ENCODE data around the gene ALKBH5. TPM values are rescaled to one million over a fixed set of nuclear protein-coding genes. Genes with fewer than 3 reads are reported as not detected.

Gene ALKBH5
- total RNA-seq, 1 experiment from 2014 or later: 94.5 TPM

DNA sequence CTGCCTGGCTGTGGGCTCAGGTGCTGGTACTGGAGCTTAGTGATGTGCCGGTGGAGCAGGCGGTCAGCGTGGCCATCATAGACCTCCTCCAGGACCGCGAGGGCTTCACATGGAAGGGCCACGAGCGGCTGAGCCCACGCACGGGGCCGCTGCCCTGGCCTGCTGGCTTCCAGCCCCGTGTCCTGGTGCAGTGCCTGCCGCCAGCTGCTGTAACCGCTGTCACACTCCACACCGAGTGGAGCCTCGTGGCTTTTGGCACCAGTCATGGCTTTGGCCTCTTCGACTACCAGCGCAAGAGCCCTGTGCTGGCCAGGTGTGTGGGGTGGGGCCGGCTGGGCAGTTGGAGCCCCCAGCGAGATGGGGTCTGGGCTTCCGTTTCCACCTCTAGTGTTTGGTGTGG lies 53.8 kb downstream of the ALKBH5 start:
- ATAC-seq (no peak), DNase-seq (ENCODE audit: low read depth, low spot score) (no peak)
- CTCF ChIA-PET: no interaction called here
- intact Hi-C loops (cut with micrococcal nuclease; ENCODE audit: unreplicated experiment) (no loop called here), in situ Hi-C loops (cut with HindIII; ENCODE audit: low pct_unique_long_range_greater_than_20kb, low sequenced_read_pairs) (no loop called here)
- no peaks in the 10 kb centered on the region for H3K4me1 ChIP-seq (ENCODE audit: control insufficient read depth, insufficient read depth, low read length)
- no peak overlapping the region for H3K27ac ChIP-seq (ENCODE audit: low read length)
- H3K9me3 ChIP-seq (ENCODE audit: control insufficient read depth, insufficient read depth, low read depth, low read length): no peaks in the 10 kb centered on the region
- BruUV-seq (replicated peaks): no TSS peak
- H3K27me3 ChIP-seq (ENCODE audit: control insufficient read depth, insufficient read depth, low read length): no peaks in the 10 kb centered on the region
- POLR2A ChIA-PET: no interaction called here
- H3K36me3 ChIP-seq (ENCODE audit: control insufficient read depth, insufficient read depth, low read length): no peaks in the 10 kb centered on the region
- no peak overlapping the region for H3K4me3 ChIP-seq (ENCODE audit: low read depth in 2 of 2, low read length in 2 of 2)
- TF ChIP-seq, protein P1, sequence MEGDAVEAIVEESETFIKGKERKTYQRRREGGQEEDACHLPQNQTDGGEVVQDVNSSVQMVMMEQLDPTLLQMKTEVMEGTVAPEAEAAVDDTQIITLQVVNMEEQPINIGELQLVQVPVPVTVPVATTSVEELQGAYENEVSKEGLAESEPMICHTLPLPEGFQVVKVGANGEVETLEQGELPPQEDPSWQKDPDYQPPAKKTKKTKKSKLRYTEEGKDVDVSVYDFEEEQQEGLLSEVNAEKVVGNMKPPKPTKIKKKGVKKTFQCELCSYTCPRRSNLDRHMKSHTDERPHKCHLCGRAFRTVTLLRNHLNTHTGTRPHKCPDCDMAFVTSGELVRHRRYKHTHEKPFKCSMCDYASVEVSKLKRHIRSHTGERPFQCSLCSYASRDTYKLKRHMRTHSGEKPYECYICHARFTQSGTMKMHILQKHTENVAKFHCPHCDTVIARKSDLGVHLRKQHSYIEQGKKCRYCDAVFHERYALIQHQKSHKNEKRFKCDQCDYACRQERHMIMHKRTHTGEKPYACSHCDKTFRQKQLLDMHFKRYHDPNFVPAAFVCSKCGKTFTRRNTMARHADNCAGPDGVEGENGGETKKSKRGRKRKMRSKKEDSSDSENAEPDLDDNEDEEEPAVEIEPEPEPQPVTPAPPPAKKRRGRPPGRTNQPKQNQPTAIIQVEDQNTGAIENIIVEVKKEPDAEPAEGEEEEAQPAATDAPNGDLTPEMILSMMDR (IDR thresholded peaks at IDR 0.05): no peak
- TF ChIP-seq TCF7L2 (IDR thresholded peaks at IDR 0.05; ENCODE audit: low read depth, low read length): no peak
- no peak for TF ChIP-seq SIN3A (IDR thresholded peaks at IDR 0.05; ENCODE audit: borderline replicate concordance, insufficient read depth, low read depth, low read length)
- TF ChIP-seq, protein P2, sequence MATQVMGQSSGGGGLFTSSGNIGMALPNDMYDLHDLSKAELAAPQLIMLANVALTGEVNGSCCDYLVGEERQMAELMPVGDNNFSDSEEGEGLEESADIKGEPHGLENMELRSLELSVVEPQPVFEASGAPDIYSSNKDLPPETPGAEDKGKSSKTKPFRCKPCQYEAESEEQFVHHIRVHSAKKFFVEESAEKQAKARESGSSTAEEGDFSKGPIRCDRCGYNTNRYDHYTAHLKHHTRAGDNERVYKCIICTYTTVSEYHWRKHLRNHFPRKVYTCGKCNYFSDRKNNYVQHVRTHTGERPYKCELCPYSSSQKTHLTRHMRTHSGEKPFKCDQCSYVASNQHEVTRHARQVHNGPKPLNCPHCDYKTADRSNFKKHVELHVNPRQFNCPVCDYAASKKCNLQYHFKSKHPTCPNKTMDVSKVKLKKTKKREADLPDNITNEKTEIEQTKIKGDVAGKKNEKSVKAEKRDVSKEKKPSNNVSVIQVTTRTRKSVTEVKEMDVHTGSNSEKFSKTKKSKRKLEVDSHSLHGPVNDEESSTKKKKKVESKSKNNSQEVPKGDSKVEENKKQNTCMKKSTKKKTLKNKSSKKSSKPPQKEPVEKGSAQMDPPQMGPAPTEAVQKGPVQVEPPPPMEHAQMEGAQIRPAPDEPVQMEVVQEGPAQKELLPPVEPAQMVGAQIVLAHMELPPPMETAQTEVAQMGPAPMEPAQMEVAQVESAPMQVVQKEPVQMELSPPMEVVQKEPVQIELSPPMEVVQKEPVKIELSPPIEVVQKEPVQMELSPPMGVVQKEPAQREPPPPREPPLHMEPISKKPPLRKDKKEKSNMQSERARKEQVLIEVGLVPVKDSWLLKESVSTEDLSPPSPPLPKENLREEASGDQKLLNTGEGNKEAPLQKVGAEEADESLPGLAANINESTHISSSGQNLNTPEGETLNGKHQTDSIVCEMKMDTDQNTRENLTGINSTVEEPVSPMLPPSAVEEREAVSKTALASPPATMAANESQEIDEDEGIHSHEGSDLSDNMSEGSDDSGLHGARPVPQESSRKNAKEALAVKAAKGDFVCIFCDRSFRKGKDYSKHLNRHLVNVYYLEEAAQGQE (IDR thresholded peaks at IDR 0.05; ENCODE audit: insufficient read depth in 1 of 2, low read depth in 2 of 2, low read length in 1 of 2): no peak
- no peak for TF ChIP-seq POLR2AphosphoS5 (IDR thresholded peaks at IDR 0.05; ENCODE audit: low read depth, low read length)

DNA sequence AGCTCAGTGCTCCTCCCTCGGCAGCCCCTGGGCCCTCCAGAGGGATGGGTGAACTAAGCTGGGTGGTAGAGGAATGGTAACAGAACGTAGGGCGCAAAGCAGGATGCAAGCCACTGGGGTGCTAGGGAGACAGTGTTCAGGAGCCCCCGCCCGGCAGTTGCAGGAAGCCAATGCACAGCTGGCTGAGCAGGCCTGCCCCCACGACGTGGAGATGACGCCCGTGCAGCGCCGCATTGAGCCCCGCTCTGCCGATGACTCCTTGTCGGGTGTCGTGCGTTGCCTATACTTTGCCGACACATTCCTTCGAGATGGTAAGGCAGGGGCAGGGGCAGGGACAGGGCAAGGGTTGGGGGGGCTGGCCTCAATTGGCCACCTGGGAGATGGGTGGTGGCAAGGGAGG lies 54.7 kb downstream of the ALKBH5 start:
- Histone ChIP-seq H3K4me1 (ENCODE audit: control insufficient read depth, insufficient read depth, low read length) (no peaks in the 10 kb centered on the region), H3K4me3 (ENCODE audit: low read depth in 2 of 2, low read length in 2 of 2) (no peak overlapping the region), H3K36me3 (ENCODE audit: control insufficient read depth, insufficient read depth, low read length) (no peaks in the 10 kb centered on the region), H3K27me3 (ENCODE audit: control insufficient read depth, insufficient read depth, low read length) (no peaks in the 10 kb centered on the region), H3K27ac (ENCODE audit: low read length) (no peak overlapping the region), H3K9me3 (ENCODE audit: control insufficient read depth, insufficient read depth, low read depth, low read length) (no peaks in the 10 kb centered on the region)
- DNase-seq (ENCODE audit: low read depth, low spot score) (no peak), ATAC-seq (no peak)
- TF ChIP-seq SIN3A (IDR thresholded peaks at IDR 0.05; ENCODE audit: borderline replicate concordance, insufficient read depth, low read depth, low read length) (no peak), POLR2AphosphoS5 (IDR thresholded peaks at IDR 0.05; ENCODE audit: low read depth, low read length) (no peak), TCF7L2 (IDR thresholded peaks at IDR 0.05; ENCODE audit: low read depth, low read length) (no peak)
- TF ChIP-seq, protein P2 (IDR thresholded peaks at IDR 0.05; ENCODE audit: insufficient read depth in 1 of 2, low read depth in 2 of 2, low read length in 1 of 2): no peak
- TF ChIP-seq, protein P1 (IDR thresholded peaks at IDR 0.05): no peak
- no TSS peak for BruUV-seq (replicated peaks)
- CTCF ChIA-PET: no interaction called here
- in situ Hi-C loops (cut with HindIII; ENCODE audit: low pct_unique_long_range_greater_than_20kb, low sequenced_read_pairs) (no loop called here), intact Hi-C loops (cut with micrococcal nuclease; ENCODE audit: unreplicated experiment) (no loop called here)
- POLR2A ChIA-PET: no interaction called here
